OCI-LY7 (cell line): Measurements from ENCODE around the gene GNG13. TPM values are rescaled to one million over a fixed set of nuclear protein-coding genes. Genes with fewer than 3 reads are reported as not detected.

ENCODE experiments used
- BruUV-seq: library from RNA; stranded (reverse); fragments of 400-500 nt; replicated peaks from 2 replicates; lab custom pipeline; 2021; lab: Mats Ljungman, UMichigan
- CTCF ChIA-PET: fragments of 300-600 bp; sonication (Branson Sonifier 250); formaldehyde crosslinking; loops from one replicate; lab custom pipeline; 2022; ENCODE audit warnings: antibody characterized with exemption; ENCODE audit not compliant: unreplicated experiment; lab: Charles Lee
- POLR2A ChIA-PET: fragments of 300-600 bp; sonication (Branson Sonifier 250); formaldehyde crosslinking; loops from one replicate; lab custom pipeline; 2022; ENCODE audit warnings: antibody characterized with exemption; lab: Charles Lee
- DNase-seq: peaks from one replicate; pipeline ENCODE4 v3.0.0-alpha.2; 2015; ENCODE audit warnings: low spot score
- H2AFZ ChIP-seq: fragments of 200-600 bp; sonication (generic), shearing (Covaris generic); 2 replicates; pipeline ENCODE4 v1.6.1; 2014; ENCODE audit warnings: mild to moderate bottlenecking, antibody characterized with exemption, low read length, moderate library complexity
- H3K27ac ChIP-seq: fragments of 200-600 bp; sonication (generic); 2 replicates; pipeline ENCODE4 v1.5.1; 2014; ENCODE audit warnings: mixed run types, low read depth, mild to moderate bottlenecking, moderate library complexity, low read length, inconsistent platforms; ENCODE audit not compliant: poor library complexity, severe bottlenecking
- H3K36me3 ChIP-seq: fragments of 200-600 bp; sonication (generic); 2 replicates; pipeline ENCODE4 v1.6.1; 2014; ENCODE audit warnings: mild to moderate bottlenecking, antibody characterized with exemption, low read length, moderate library complexity, mixed read lengths; ENCODE audit not compliant: insufficient read depth
- H3K4me1 ChIP-seq: fragments of 200-600 bp; sonication (generic); 2 replicates; pipeline ENCODE4 v1.5.1; 2014; ENCODE audit warnings: mild to moderate bottlenecking, low read length; ENCODE audit not compliant: insufficient read depth, poor library complexity, severe bottlenecking
- H3K4me2 ChIP-seq: fragments of 200-600 bp; sonication (generic); 2 replicates; pipeline ENCODE4 v1.6.1; 2014; ENCODE audit warnings: mild to moderate bottlenecking, low read length
- H3K4me3 ChIP-seq: fragments of 200-600 bp; sonication (generic); 2 replicates; pipeline ENCODE4 v1.5.1; 2014; ENCODE audit warnings: mild to moderate bottlenecking, low read depth, low read length; ENCODE audit not compliant: poor library complexity, severe bottlenecking
- H3K79me2 ChIP-seq: fragments of 200-600 bp; sonication (generic); 2 replicates; pipeline ENCODE4 v1.6.1; 2016; ENCODE audit warnings: low read depth, mild to moderate bottlenecking, low read length, moderate library complexity, mixed read lengths; ENCODE audit not compliant: insufficient read depth
- H3K9me2 ChIP-seq: fragments of 200-600 bp; sonication (generic); 2 replicates; pipeline ENCODE4 v1.6.1; 2016; ENCODE audit warnings: mild to moderate bottlenecking, low read length, mixed read lengths; ENCODE audit not compliant: insufficient read depth
- H3K9me3 ChIP-seq: fragments of 200-600 bp; sonication (generic); 2 replicates; pipeline ENCODE4 v1.6.1; 2014; ENCODE audit warnings: mild to moderate bottlenecking, mixed run types, low read length, mixed read lengths
- H4K20me1 ChIP-seq: fragments of 200-600 bp; sonication (generic); 2 replicates; pipeline ENCODE4 v1.6.1; 2014; ENCODE audit warnings: mild to moderate bottlenecking, antibody characterized with exemption, low read length, moderate library complexity, mixed read lengths; ENCODE audit not compliant: insufficient read depth
- EZH2phosphoT487 ChIP-seq: fragments of 200-600 bp; sonication (generic); IDR thresholded peaks from 2 replicates; pipeline ENCODE4 v1.6.1; 2018; ENCODE audit warnings: low read depth, borderline replicate concordance, mild to moderate bottlenecking, mixed run types, antibody characterized with exemption, low read length, moderate library complexity, mixed read lengths
- intact Hi-C: fragments of 100-400 bp; cut with micrococcal nuclease; formaldehyde crosslinking; loops from one replicate; pipeline ENCODE4 v1.10.0; 2022; ENCODE audit not compliant: unreplicated experiment
- total RNA-seq, 2 experiments: library from RNA; depleted of rRNA in 1 of 2; stranded (reverse); fragments of >200 nt in 1 of 2; shearing (Covaris generic) in 1 of 2; gene quantifications; 2 replicates each; pipeline ENCODE4 v1.2.3, GENCODE V29; 2014 to 2022
- TF ChIP-seq, protein P1 (sequence below): fragments of 200-600 bp; sonication (generic); conservative IDR thresholded peaks from 2 replicates; pipeline ENCODE4 v1.5.1; 2014; ENCODE audit warnings: mild to moderate bottlenecking, antibody characterized with exemption, low read length, moderate library complexity, mixed read lengths

Gene GNG13
- total RNA-seq, 2 experiments from 2014 or later: not detected

DNA sequence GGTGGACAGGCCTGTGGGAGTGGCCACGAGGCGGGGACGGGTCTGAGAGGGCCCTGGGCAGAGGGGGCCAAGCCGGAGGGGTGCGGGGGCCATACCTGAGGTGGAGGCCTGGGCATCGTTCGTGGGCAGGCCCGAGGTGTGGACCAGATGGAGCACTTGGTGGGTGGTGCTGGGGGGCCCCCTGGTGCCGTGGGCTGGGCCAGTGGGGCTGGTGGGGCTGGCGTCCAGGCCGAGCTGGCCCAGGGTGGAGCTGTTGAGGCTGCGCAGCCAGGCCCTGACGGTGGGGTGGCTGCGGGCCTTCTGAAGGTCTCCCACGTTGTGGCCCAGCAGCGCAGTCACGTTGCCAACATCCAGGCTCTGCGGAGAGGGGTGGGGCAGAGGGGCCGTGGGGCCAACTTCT, 30.6 kb downstream of the GNG13 start:
- no peaks in the 10 kb centered on the region for H3K4me1 ChIP-seq
- no peak overlapping the region for H3K4me3 ChIP-seq
- ChIA-PET CTCF (no interaction called here), POLR2A (no interaction called here)
- TF ChIP-seq EZH2phosphoT487: no peak
- TF ChIP-seq, protein P1, sequence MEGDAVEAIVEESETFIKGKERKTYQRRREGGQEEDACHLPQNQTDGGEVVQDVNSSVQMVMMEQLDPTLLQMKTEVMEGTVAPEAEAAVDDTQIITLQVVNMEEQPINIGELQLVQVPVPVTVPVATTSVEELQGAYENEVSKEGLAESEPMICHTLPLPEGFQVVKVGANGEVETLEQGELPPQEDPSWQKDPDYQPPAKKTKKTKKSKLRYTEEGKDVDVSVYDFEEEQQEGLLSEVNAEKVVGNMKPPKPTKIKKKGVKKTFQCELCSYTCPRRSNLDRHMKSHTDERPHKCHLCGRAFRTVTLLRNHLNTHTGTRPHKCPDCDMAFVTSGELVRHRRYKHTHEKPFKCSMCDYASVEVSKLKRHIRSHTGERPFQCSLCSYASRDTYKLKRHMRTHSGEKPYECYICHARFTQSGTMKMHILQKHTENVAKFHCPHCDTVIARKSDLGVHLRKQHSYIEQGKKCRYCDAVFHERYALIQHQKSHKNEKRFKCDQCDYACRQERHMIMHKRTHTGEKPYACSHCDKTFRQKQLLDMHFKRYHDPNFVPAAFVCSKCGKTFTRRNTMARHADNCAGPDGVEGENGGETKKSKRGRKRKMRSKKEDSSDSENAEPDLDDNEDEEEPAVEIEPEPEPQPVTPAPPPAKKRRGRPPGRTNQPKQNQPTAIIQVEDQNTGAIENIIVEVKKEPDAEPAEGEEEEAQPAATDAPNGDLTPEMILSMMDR: no peak
- H3K9me3 ChIP-seq: no peaks in the 10 kb centered on the region
- H3K36me3 ChIP-seq: no peaks in the 10 kb centered on the region
- H3K27ac ChIP-seq: no peak overlapping the region
- intact Hi-C loops: no loop called here
- H3K79me2 ChIP-seq: no peaks in the 10 kb centered on the region
- H4K20me1 ChIP-seq: no peaks in the 10 kb centered on the region
- H3K4me2 ChIP-seq: no peak overlapping the region
- no peak overlapping the region for H2AFZ ChIP-seq
- no peak for DNase-seq
- no TSS peak for BruUV-seq
- H3K9me2 ChIP-seq: no peaks in the 10 kb centered on the region

DNA sequence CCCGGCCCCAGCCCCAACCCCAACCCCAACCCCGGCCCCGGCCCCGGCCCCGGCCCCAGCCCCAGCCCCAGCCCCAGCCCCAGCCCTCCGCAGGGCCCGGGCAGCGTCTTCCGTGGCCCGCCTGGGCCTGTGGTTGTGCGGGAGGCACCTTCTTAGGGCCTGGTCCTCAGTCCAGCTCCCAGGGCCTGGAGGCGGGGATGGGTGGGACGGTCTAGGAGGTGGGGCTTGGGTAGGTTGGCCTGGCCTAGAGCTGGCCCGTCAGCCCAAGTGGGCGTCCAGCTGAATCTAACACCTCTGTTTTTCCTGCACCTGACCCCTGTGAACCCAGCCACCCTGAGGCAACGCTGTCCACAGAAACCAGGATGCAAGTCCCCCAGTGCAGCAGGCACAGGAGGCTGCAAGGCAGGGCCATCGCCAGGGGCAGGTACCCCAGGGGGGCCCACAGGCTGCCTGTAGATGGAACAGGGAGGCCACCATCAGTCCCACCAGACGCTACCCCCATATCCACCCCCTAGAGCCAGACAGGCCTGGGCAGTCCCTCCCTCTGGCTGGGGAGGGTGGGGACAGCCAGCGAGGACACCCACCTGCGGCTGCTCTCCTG, 31.2 kb downstream of the GNG13 start:
- CTCF ChIA-PET: no interaction called here
- H2AFZ ChIP-seq: no peak overlapping the region
- no peaks in the 10 kb centered on the region for H3K36me3 ChIP-seq
- no peaks in the 10 kb centered on the region for H3K79me2 ChIP-seq
- no peaks in the 10 kb centered on the region for H3K9me3 ChIP-seq
- H3K4me1 ChIP-seq: no peaks in the 10 kb centered on the region
- no TSS peak for BruUV-seq
- H3K27ac ChIP-seq: no peak overlapping the region
- H3K4me2 ChIP-seq: no peak overlapping the region
- intact Hi-C loops: no loop called here
- H3K9me2 ChIP-seq: no peaks in the 10 kb centered on the region
- DNase-seq: no peak
- no peaks in the 10 kb centered on the region for H4K20me1 ChIP-seq
- POLR2A ChIA-PET: no interaction called here
- TF ChIP-seq, protein P1: no peak
- no peak for TF ChIP-seq EZH2phosphoT487
- no peak overlapping the region for H3K4me3 ChIP-seq

DNA sequence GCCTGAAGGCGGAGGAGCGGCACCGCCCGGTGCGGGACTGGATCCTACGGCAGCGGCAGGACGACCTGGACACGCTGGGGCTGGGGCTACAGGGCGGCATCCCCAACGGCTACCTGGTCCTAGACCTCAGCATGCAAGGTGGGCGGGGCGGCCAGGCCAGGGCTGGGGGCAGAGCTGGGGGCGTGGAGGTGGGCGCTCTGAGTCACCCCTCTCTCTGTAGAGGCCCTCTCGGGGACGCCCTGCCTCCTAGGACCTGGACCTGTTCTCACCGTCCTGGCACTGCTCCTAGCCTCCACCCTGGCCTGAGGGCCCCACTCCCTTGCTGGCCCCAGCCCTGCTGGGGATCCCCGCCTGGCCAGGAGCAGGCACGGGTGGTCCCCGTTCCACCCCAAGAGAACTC, 32.1 kb downstream of the GNG13 start:
- H3K4me2 ChIP-seq: no peak overlapping the region
- H3K36me3 ChIP-seq: no peaks in the 10 kb centered on the region
- intact Hi-C loops: no loop called here
- POLR2A ChIA-PET: no interaction called here
- H3K9me2 ChIP-seq: no peaks in the 10 kb centered on the region
- TF ChIP-seq, protein P1: no peak
- TF ChIP-seq EZH2phosphoT487: no peak
- H3K4me1 ChIP-seq: no peaks in the 10 kb centered on the region
- no peak overlapping the region for H2AFZ ChIP-seq
- H3K27ac ChIP-seq: no peak overlapping the region
- H3K79me2 ChIP-seq: no peaks in the 10 kb centered on the region
- no peaks in the 10 kb centered on the region for H3K9me3 ChIP-seq
- CTCF ChIA-PET: no interaction called here
- H4K20me1 ChIP-seq: no peaks in the 10 kb centered on the region
- DNase-seq: no peak
- H3K4me3 ChIP-seq: no peak overlapping the region
- no TSS peak for BruUV-seq
